B cell (primary cell): Measurements from ENCODE around the gene GRPEL1. TPM values are rescaled to one million over a fixed set of nuclear protein-coding genes. Genes with fewer than 3 reads are reported as not detected.

Source experiments
- ATAC-seq: fragments of 200-7000 bp; cut with Tn5 transposase; one replicate; pipeline ENCODE4 v1.10.0; 2021; ENCODE audit warnings: low read depth, mild to moderate bottlenecking, moderate number of reproducible peaks, moderate library complexity
- CTCF ChIA-PET: fragments of 350-600 bp; sonication (Branson Sonifier 250); formaldehyde crosslinking; loops from one replicate; lab custom pipeline; 2021; ENCODE audit warnings: antibody characterized with exemption, inconsistent platforms; lab: Charles Lee
- POLR2A ChIA-PET: fragments of 350-600 bp; sonication (Branson Sonifier 250); formaldehyde crosslinking; loops from one replicate; lab custom pipeline; 2021; ENCODE audit warnings: antibody characterized with exemption; lab: Charles Lee
- DNase-seq: peaks from one replicate; pipeline ENCODE4 v3.0.0; 2013
- H2AFZ ChIP-seq: 2 replicates; pipeline ENCODE4 v1.6.1; 2012; ENCODE audit warnings: mild to moderate bottlenecking, low read depth, low read length; ENCODE audit not compliant: insufficient read depth, poor library complexity, severe bottlenecking
- H3K27ac ChIP-seq, 2 donors: 1 replicate in 1 of 2; 2 replicates in 1 of 2; pipeline ENCODE4 v1.5.1; 2012 to 2013; ENCODE audit warnings: low read length in 2 of 2, mild to moderate bottlenecking in 2 of 2, moderate library complexity in 1 of 2
- H3K27me3 ChIP-seq, 4 experiments: fragments of 200-600 bp in 1 of 4; sonication (generic) in 1 of 4; replicated peaks in 1 of 4; 1 replicate in 2 of 4; 2 replicates in 2 of 4; pipeline versions ENCODE4 v1.6.1 to v1.7.0; 2013 to 2016; ENCODE audit warnings: low read length in 3 of 4, mild to moderate bottlenecking in 2 of 4, mixed read lengths in 1 of 4, moderate library complexity in 1 of 4; ENCODE audit not compliant: insufficient read depth in 4 of 4, control insufficient read depth in 3 of 4; ENCODE audit errors: control extremely low read depth in 1 of 4
- H3K36me3 ChIP-seq, 2 experiments: replicated peaks in 1 of 2; 1 replicate in 1 of 2; 2 replicates in 1 of 2; pipeline versions ENCODE4 v1.6.1 to v1.7.1; 2013; ENCODE audit warnings: low read length in 1 of 2; ENCODE audit not compliant: insufficient read depth in 2 of 2, control insufficient read depth in 1 of 2; ENCODE audit errors: control extremely low read depth in 1 of 2, extremely low read depth in 1 of 2
- H3K4me1 ChIP-seq, 2 donors: fragments of 200-600 bp in 1 of 2; sonication (generic) in 1 of 2; 1 replicate in 1 of 2; 2 replicates in 1 of 2; pipeline versions ENCODE4 v1.5.1 to v1.6.1; 2013 to 2017; ENCODE audit warnings: low read length in 2 of 2; ENCODE audit not compliant: control insufficient read depth in 2 of 2, insufficient read depth in 2 of 2
- H3K4me2 ChIP-seq: replicated peaks from 2 replicates; pipeline ENCODE3; 2012; ENCODE audit warnings: mild to moderate bottlenecking, low read depth, low read length; ENCODE audit not compliant: poor library complexity, severe bottlenecking
- H3K4me3 ChIP-seq, 5 experiments: fragments of 200-600 bp in 1 of 5; sonication (generic) in 1 of 5; 1 replicate in 3 of 5; 2 replicates in 2 of 5; pipeline versions ENCODE4 v1.5.1 to v1.7.0; 2011 to 2016; ENCODE audit warnings: low read length in 4 of 5, mild to moderate bottlenecking in 4 of 5, low read depth in 2 of 5, control low read depth in 1 of 5, moderate library complexity in 1 of 5; ENCODE audit not compliant: insufficient read depth in 1 of 5; ENCODE audit errors: control extremely low read depth in 1 of 5, extremely low read depth in 1 of 5
- H3K79me2 ChIP-seq: fragments of 200-600 bp; sonication (generic); one replicate; pipeline ENCODE4 v1.6.0; 2016; ENCODE audit warnings: low read length; ENCODE audit not compliant: control insufficient read depth, insufficient read depth
- H3K9ac ChIP-seq: fragments of 200-600 bp; sonication (generic); 2 replicates; pipeline ENCODE4 v1.6.1; 2017; ENCODE audit warnings: mild to moderate bottlenecking, low read length, moderate library complexity
- H3K9me3 ChIP-seq, 3 donors: one replicate each; pipeline versions ENCODE4 v1.6.1 to v1.7.1; 2013; ENCODE audit warnings: low read length in 2 of 3; ENCODE audit not compliant: control insufficient read depth in 2 of 3, insufficient read depth in 1 of 3; ENCODE audit errors: control extremely low read depth in 1 of 3
- H4K20me1 ChIP-seq: 2 replicates; pipeline ENCODE4 v1.6.0; 2012; ENCODE audit warnings: mild to moderate bottlenecking, low read length; ENCODE audit not compliant: insufficient read depth, control insufficient read depth, poor library complexity, severe bottlenecking
- H3K27ac Mint-ChIP-seq: one replicate; pipeline ENCODE4 v1.8.0; 2021; ENCODE audit warnings: mixed read lengths
- H3K27me3 Mint-ChIP-seq: one replicate; pipeline ENCODE4 v1.8.0; 2021; ENCODE audit warnings: mixed read lengths
- H3K4me1 Mint-ChIP-seq: one replicate; pipeline ENCODE4 v1.8.0; 2021; ENCODE audit warnings: mixed read lengths
- H3K4me3 Mint-ChIP-seq: one replicate; pipeline ENCODE4 v1.8.0; 2021; ENCODE audit warnings: mixed read lengths
- H3K9me3 Mint-ChIP-seq: one replicate; pipeline ENCODE4 v1.8.0; 2022; ENCODE audit warnings: mixed read lengths; ENCODE audit not compliant: insufficient read depth
- CTCF ChIP-seq: fragments of 200-600 bp; IDR thresholded peaks from one replicate; pipeline ENCODE4 v1.8.0; 2022; ENCODE audit warnings: antibody characterized with exemption, mild to moderate bottlenecking
- EZH2 ChIP-seq: IDR thresholded peaks from 2 replicates; pipeline ENCODE4 v1.6.1; 2012; ENCODE audit warnings: borderline replicate concordance, low read depth, mild to moderate bottlenecking, moderate library complexity, low read length; ENCODE audit not compliant: insufficient read depth, poor library complexity, severe bottlenecking
- WGBS: methylation state at CpG from one replicate; pipeline ENCODE4 v1.1.5; 2013; ENCODE audit warnings: missing lambda C conversion rate; ENCODE audit not compliant: insufficient coverage; 5-methylcytosine and 5-hydroxymethylcytosine counted together
- intact Hi-C: fragments of 100-400 bp; cut with micrococcal nuclease; formaldehyde crosslinking; loops from one replicate; pipeline ENCODE4 v1.10.0; 2022
- polyA plus RNA-seq: library from polyadenylated mRNA; depleted of rRNA; stranded (reverse); fragments of >200 nt; gene quantifications from 2 replicates; pipeline ENCODE4 v1.2.3, GENCODE V29; 2012
- total RNA-seq, 2 donors: library from RNA; stranded (reverse); fragments of 120-200 nt in 1 of 2; gene quantifications; 1 replicate in 1 of 2; 2 replicates in 1 of 2; pipeline versions ENCODE4 v1.2.3 to v1.2.4, GENCODE V29; 2013 to 2022

GRPEL1 gene
- total and polyA plus RNA-seq, 2 donors (not counting 1 experiment from before 2014, with no cell fraction given), result 15.0 to 26.0 TPM

GRCh38 chr4:7027913-7028312 lies 40.0 kb downstream of the GRPEL1 start:
- Histone ChIP-seq H3K4me2 (no peak overlapping the region), H3K27me3 (no peaks in the 10 kb centered on the region), H3K36me3 (peaks cover 0 to 80% of the 10 kb centered on the region in 2 experiments), H3K9me3 (no peaks in the 10 kb centered on the region), H3K27ac (no peak overlapping the region), H3K9ac (no peak overlapping the region), H3K79me2 (peaks cover 7% of the 10 kb centered on the region), H4K20me1 (peaks cover 12% of the 10 kb centered on the region), H3K4me3 (no peak overlapping the region), H2AFZ (no peak overlapping the region), H3K4me1 (no peaks in the 10 kb centered on the region)
- POLR2A ChIA-PET, result no interaction called here
- DNase-seq (no peak), ATAC-seq (no peak)
- CTCF ChIA-PET, result no interaction called here
- no peak overlapping the region for H3K4me3 Mint-ChIP-seq
- no peak overlapping the region for H3K27ac Mint-ChIP-seq
- H3K27me3 Mint-ChIP-seq, result no peaks in the 10 kb centered on the region
- no peaks in the 10 kb centered on the region for H3K9me3 Mint-ChIP-seq
- WGBS, result 74% methylated on average over 3 of the region's 5 CpGs
- intact Hi-C loops, result no loop called here
- TF ChIP-seq CTCF (no peak), EZH2 (no peak)
- peaks cover 2% of the 10 kb centered on the region for H3K4me1 Mint-ChIP-seq

GRCh38 chr4:7027284-7027683 lies 40.6 kb downstream of the GRPEL1 start:
- CTCF ChIA-PET, result no interaction called here
- DNase-seq (no peak), ATAC-seq (no peak)
- intact Hi-C loops, result no loop called here
- Histone ChIP-seq H3K36me3 (peaks cover 0 to 79% of the 10 kb centered on the region in 2 experiments), H3K4me3 (no peak overlapping the region), H2AFZ (no peak overlapping the region), H3K9me3 (no peaks in the 10 kb centered on the region), H3K27ac (no peak overlapping the region), H3K79me2 (peaks cover 7% of the 10 kb centered on the region), H3K9ac (no peak overlapping the region), H3K27me3 (no peaks in the 10 kb centered on the region), H3K4me1 (no peaks in the 10 kb centered on the region), H3K4me2 (no peak overlapping the region), H4K20me1 (peaks cover 12% of the 10 kb centered on the region)
- no peak for TF ChIP-seq EZH2
- TF ChIP-seq CTCF, result no peak
- Mint-ChIP-seq H3K4me1 (peaks cover 2% of the 10 kb centered on the region), H3K27me3 (no peaks in the 10 kb centered on the region), H3K4me3 (no peak overlapping the region), H3K27ac (no peak overlapping the region), H3K9me3 (no peaks in the 10 kb centered on the region)
- 97% methylated on average over 6 of the region's 7 CpGs for WGBS
- POLR2A ChIA-PET, result no interaction called here
